ENCODE measurements around the gene KLF3. TPM values are rescaled to one million over a fixed set of nuclear protein-coding genes. Genes with fewer than 3 reads are reported as not detected.

KLF3 gene
- total RNA-seq, 1 donor from 2014 or later = 80.8 TPM

DNA sequence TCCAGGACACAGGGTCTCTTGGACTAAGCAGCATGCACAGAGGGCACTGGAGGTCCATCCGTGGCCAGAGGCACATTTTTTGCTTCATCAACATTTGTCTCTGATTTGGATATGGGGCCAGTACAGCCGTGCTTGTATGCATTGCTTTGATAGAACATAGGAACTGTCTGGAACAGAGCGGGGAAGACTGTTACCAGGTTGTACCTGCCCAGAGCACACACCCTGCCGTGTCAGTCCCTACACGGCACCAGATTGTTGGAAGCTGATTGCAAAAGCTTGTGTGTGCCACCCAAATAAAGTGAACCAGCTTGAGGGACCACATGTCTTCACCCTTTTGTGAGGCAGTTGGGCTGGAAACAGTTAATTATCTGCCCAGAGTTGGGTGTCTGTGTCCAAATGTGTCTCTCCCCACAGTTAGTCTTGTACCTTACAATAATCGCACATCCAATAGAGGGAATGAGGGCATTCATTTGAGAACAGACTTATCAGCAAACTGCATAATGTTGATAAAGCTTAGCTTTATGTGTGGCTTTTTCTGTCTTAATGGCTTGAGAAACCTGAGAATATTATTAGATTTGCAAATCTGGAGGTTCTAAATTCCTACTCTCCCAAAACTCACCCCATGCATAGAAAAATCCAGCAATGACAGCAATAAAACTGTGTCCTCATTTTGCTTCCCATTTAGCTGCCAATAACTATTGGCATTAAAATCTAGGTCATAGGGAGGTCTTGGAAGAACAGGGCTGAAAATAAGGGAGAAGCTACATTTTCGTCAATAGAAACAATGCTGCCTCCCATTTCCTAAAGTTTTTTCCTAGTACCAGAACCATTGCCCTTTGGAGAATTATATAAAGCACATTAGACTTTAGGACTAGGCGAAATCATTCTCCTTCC lies 21.2 kb downstream of the KLF3 start:
- ATAC-seq (peak; percentile 36), DNase-seq (ENCODE audit: low spot score) (no peak)
- intact Hi-C loops (cut with DNase I) = no loop called here

GRCh38 chr4:38686682-38687081 lies 22.7 kb downstream of the KLF3 start:
- intact Hi-C loops (cut with DNase I) = no loop called here

DNA sequence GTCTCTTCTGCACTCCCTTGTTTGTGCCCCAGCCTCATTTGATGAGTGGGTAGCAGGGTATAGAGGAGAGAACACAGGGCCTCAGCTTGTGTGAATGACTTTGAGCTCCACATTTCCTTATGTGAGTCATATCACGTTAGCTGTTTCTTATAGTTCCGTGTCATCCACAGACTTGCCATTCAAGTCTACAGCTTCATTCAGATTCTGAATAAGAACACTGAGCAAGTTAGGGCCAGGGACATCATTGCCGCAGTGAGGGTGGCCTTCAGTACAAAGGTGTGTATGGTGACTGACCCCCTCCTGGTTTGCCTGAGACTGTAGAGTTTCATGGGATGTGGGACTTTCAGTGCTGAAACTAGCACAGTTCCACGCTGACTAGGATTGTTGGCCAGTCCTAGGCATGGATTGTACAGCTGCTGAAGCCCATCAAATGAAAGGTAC lies 23.6 kb downstream of the KLF3 start:
- DNase-seq (ENCODE audit: low spot score) (no peak), ATAC-seq (no peak)
- intact Hi-C loops (cut with DNase I) = no loop called here

More at GRCh38 chr4:38686682-38687081, 22.7 kb downstream of the KLF3 start:
- DNase-seq (ENCODE audit: low spot score) = no peak
- peak; percentile 36 for ATAC-seq

DNA sequence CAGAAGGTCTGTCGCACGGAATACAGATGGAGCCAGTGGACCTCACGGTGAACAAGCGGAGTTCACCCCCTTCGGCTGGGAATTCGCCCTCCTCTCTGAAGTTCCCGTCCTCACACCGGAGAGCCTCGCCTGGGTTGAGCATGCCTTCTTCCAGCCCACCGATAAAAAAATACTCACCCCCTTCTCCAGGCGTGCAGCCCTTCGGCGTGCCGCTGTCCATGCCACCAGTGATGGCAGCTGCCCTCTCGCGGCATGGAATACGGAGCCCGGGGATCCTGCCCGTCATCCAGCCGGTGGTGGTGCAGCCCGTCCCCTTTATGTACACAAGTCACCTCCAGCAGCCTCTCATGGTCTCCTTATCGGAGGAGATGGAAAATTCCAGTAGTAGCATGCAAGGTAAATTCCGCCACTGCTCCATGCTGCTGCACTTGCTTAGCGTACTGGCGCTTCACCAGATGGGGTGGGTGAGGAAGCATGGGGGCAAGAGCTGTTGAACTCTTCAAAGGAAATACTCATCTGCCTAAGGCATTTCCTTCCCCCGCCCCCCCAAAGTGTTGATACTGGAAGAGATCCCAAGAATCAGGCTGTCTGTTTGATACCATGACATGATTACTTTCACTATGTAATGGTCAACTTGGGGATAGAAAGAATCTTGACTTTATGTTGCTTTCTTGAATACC lies 24.8 kb downstream of the KLF3 start:
- DNase-seq (ENCODE audit: low spot score) (no peak), ATAC-seq (peak; percentile 27)
- intact Hi-C loops (cut with DNase I) = no loop called here

DNA sequence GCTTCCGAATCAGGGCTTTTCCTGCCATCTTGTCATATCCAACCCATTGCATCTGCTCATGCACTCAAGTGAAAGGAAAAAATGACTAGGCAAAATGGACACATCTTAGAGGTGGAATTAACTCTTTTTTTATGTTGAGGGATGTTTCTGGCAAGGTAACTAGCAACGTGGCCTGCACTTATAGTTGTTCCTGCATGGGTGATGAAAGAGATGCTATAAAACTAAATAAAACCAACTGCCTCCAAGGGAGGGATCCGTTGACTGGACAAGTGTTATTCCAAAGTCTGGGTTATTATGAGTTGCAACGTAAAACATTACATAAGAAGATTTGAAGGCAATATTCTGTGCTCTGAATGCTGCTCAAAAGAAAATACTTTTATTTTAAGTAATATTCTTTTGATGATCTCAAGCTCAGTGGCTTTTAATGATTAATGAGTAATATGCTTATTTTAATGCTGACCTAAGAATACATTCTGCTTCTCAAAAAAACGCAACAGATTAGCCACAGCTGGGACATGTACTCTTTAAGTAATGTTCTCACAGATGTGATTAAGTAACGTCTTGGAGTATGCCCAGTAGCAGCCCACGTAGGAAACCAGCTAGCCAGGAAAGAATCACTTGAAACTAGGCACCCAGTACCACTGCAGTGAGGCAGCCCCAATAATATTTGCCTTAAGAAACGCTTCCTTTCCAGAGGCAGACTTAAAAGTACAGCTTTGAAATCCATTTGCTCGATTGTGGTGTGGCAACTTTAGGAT lies 27.4 kb downstream of the KLF3 start:
- DNase-seq (ENCODE audit: low spot score) (no peak), ATAC-seq (peak; percentile 79)
- intact Hi-C loops (cut with DNase I) = no loop called here

- no peak for ATAC-seq
- intact Hi-C loops (cut with DNase I) = no loop called here
These were observed 28.4 kb downstream of the KLF3 start for GRCh38 chr4:38692421-38692820.

GRCh38 chr4:38693569-38693968 lies 29.6 kb downstream of the KLF3 start:
- ATAC-seq (no peak), DNase-seq (ENCODE audit: low spot score) (no peak)
- intact Hi-C loops (cut with DNase I) = no loop called here

More at GRCh38 chr4:38692421-38692820, 28.4 kb downstream of the KLF3 start:
- no peak for DNase-seq (ENCODE audit: low spot score)

GRCh38 chr4:38694330-38694729 lies 30.3 kb downstream of the KLF3 start:
- no peak for DNase-seq (ENCODE audit: low spot score)
- ATAC-seq = no peak
- intact Hi-C loops (cut with DNase I) = no loop called here

- ATAC-seq (no peak), DNase-seq (ENCODE audit: low spot score) (no peak)
- intact Hi-C loops (cut with DNase I) = no loop called here
These were observed 31.8 kb downstream of the KLF3 start for GRCh38 chr4:38695809-38696208.

- ATAC-seq (no peak), DNase-seq (ENCODE audit: low spot score) (no peak)
- intact Hi-C loops (cut with DNase I) = no loop called here
These were observed 32.7 kb downstream of the KLF3 start for GRCh38 chr4:38696697-38697096.

- intact Hi-C loops (cut with DNase I) = no loop called here
- DNase-seq (ENCODE audit: low spot score) (no peak), ATAC-seq (no peak)
These were observed 34.2 kb downstream of the KLF3 start for GRCh38 chr4:38698176-38698575.

DNA sequence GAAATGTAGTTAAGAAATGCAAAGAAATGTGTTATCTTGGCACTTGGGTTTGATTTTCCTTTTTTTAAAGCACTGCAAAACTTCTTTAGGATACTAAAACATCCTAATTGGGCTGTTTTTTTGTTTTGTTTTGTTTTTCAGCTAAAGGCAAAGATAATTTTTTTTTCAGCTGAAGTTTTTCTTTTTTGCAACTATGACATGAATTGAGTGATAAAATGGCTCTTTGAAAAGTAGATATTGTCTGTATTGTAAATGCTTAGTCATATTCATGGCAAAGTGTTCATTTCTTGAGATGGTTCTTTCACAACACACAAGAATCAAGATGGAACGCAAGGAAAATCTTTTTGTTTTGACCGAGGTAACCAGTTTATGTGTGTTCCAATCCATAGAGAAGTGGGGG lies 35.1 kb downstream of the KLF3 start:
- intact Hi-C loops (cut with DNase I) = no loop called here
- DNase-seq (ENCODE audit: low spot score) (no peak), ATAC-seq (no peak)

DNA sequence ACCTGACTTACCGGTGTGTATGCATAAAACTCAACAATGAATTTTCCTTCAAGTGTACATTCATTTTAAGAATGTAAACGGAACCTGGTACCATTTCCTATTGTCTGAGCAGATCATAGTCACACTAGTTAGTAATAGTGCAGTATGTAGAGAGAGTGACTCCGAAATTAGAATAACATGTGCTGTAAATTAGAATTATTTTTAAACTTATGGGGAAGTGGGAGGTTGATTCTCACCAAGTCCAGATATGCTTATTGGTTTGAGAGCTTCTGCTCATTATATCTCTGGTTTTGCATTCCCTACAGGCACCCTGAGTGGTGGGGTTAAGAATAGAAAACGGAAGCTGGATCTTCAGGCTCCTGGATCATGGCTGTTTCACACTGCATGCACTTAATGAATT lies 39.6 kb downstream of the KLF3 start:
- ATAC-seq = no peak
- no peak for DNase-seq (ENCODE audit: low spot score)
- intact Hi-C loops (cut with DNase I) = no loop called here

- ATAC-seq (no peak), DNase-seq (ENCODE audit: low spot score) (no peak)
- intact Hi-C loops (cut with DNase I) = no loop called here
These were observed 40.7 kb downstream of the KLF3 start for GRCh38 chr4:38704622-38705154.

- intact Hi-C loops (cut with DNase I) = no loop called here
- DNase-seq (ENCODE audit: low spot score) (no peak), ATAC-seq (no peak)
These were observed 42.3 kb downstream of the KLF3 start for GRCh38 chr4:38706301-38706700.

DNA sequence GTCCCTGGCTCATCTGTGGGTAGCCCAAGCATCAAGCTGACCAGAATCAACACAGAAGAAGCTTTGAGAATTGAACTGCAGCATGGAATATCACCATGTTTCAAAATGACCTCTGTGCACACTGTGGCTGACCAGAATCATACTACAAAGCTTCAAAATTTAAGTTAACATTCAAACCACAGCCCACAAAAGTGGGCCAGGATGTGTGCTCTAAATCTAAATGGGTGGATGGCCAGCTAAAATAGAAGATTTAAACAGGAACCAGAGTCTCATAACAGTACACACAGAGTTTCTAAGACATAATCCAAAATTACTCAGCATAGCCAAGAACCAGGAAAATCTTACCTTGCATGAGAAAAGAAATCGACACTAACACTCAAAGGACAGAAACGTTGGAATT lies 46.1 kb downstream of the KLF3 start:
- intact Hi-C loops (cut with DNase I) = no loop called here
- no peak for ATAC-seq
- DNase-seq (ENCODE audit: low spot score) = no peak

DNA sequence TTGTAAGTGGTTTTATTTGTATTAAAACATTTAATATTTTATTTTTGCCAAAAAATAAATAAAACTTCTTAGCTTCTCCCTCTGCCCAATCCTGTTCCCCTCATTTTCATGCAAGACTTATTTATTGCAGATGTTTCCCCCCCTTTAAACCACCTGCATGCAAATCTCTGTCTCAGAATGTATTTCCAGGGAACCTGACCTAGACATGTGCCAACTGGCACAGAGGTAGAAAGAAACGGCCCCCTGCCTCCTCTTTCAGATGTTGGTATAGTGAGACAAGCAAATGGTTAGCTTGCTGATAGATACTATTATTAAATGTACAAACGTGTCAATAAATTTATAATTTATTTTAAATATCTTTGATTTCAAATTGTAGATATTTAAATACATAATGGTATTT lies 47.1 kb downstream of the KLF3 start:
- ATAC-seq = no peak
- DNase-seq (ENCODE audit: low spot score) = no peak
- intact Hi-C loops (cut with DNase I) = no loop called here

DNA sequence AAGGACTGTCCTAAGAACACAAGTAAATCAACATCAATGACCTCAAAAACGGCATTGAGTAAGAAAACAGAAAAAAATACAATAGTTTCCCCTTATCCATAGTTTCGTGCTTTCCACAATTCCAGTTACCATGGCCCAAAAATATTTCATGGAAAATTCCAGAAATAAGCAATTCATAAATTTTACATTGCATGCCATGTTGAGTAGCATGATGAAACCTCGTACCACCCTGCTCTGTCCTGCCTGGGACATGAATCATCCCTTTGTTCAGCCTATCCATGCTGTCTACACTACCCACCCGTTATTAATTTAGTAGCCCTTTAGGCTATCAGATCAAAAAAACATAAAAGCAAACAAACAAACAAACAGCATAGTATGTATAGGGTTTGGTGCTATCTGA lies 51.1 kb downstream of the KLF3 start:
- intact Hi-C loops (cut with DNase I) = no loop called here
- DNase-seq (ENCODE audit: low spot score) = no peak
- no peak for ATAC-seq

GRCh38 chr4:38716256-38716655 lies 52.3 kb downstream of the KLF3 start:
- DNase-seq (ENCODE audit: low spot score) (no peak), ATAC-seq (no peak)
- intact Hi-C loops (cut with DNase I) = no loop called here
